ENCODE data around the gene NFE2L3. TPM values are rescaled to one million over a fixed set of nuclear protein-coding genes. Genes with fewer than 3 reads are reported as not detected.
A peak's percentile ranks its signal among the peaks of the same experiment; 100 is the strongest.

Gene NFE2L3
- total and polyA plus RNA-seq, 2 of the 8 experiments (the other 6 are each of a cell fraction or from before 2014, with no cell fraction given) = 64.9 to 76.5 TPM

GRCh38 chr7:26105236-26105635, 46.8 kb upstream of the NFE2L3 start:
- no peak overlapping the region for H2BK5ac ChIP-seq (ENCODE audit: low read depth, low read length)
- H3K79me1 ChIP-seq (ENCODE audit: low read depth, low read length) = no peaks in the 10 kb centered on the region
- H3K56ac ChIP-seq (replicated peaks; ENCODE audit: insufficient read length, low read depth, low read length) = no peak overlapping the region
- H3K18ac ChIP-seq (ENCODE audit: extremely low read depth, low read length) = no peak overlapping the region
- H4K91ac ChIP-seq (replicated peaks; ENCODE audit: insufficient read length, low read length) = peak overlapping the region; percentile 32
- no peak overlapping the region for H2BK120ac ChIP-seq (replicated peaks; ENCODE audit: low read depth, low read length)
- H2AFZ ChIP-seq (ENCODE audit: low read length) = no peak overlapping the region
- H2BK12ac ChIP-seq (ENCODE audit: low read depth, low read length) = no peak overlapping the region
- H3K4ac ChIP-seq (replicated peaks; ENCODE audit: insufficient read length, low read depth, low read length) = no peak overlapping the region
- peaks cover 7 to 16% (median 12%) of the 10 kb centered on the region in 4 experiments for H3K4me1 ChIP-seq (replicated peaks in 1 of 4; ENCODE audit: control insufficient read depth in 3 of 4, insufficient read depth in 4 of 4, low read length in 3 of 4)
- H3K79me2 ChIP-seq (ENCODE audit: control insufficient read depth in 1 of 2, insufficient read depth in 2 of 2, low read length in 2 of 2) = no peaks in the 10 kb centered on the region
- POLR2A ChIA-PET (ENCODE audit: partially characterized antibody) = interaction anchor here (1.0 to 2.6 kb wide), 5 partner anchors 16 to 96 kb away, joined by 3 to 7 read pairs (median 3); partner anchors contain the start of gene CBX3
- H3K27ac ChIP-seq (ENCODE audit: low read depth, low read length) = no peak overlapping the region
- no peak overlapping the region for H3K4me3 ChIP-seq (ENCODE audit: extremely low read depth in 1 of 4, insufficient read depth in 2 of 4, low read depth in 3 of 4, low read length in 4 of 4)
- H3K27me3 ChIP-seq (replicated peaks in 1 of 4; ENCODE audit: control insufficient read depth in 3 of 4, extremely low read depth in 1 of 4, insufficient read depth in 3 of 4, low read length in 3 of 4) = no peaks in the 10 kb centered on the region
- H2BK20ac ChIP-seq (ENCODE audit: low read length) = no peak overlapping the region
- no peak overlapping the region for H3K4me2 ChIP-seq (ENCODE audit: insufficient read depth in 1 of 2, low read depth in 2 of 2, low read length in 2 of 2)
- no peak for DNase-seq (ENCODE audit: low read depth in 1 of 2, low spot score in 2 of 2)
- no peak overlapping the region for H3K23ac ChIP-seq (ENCODE audit: insufficient read length)
- H2AK5ac ChIP-seq (ENCODE audit: low read depth, low read length) = no peak overlapping the region
- FAIRE-seq = no peak
- peak overlapping the region; percentile 46; the same call in 1 of the 2 replicates for H2BK15ac ChIP-seq (ENCODE audit: low read length)
- no peak overlapping the region for H4K8ac ChIP-seq (ENCODE audit: extremely low read depth, insufficient read depth, low read length)
- H3K9me3 ChIP-seq (ENCODE audit: insufficient read depth in 2 of 2, low read depth in 1 of 2, low read length in 1 of 2) = no peaks in the 10 kb centered on the region
- H4K5ac ChIP-seq (ENCODE audit: insufficient read length, low read depth, low read length) = no peak overlapping the region
- H3K36me3 ChIP-seq (ENCODE audit: control insufficient read depth in 2 of 4, insufficient read depth in 4 of 4, low read length in 3 of 4) = no peaks in the 10 kb centered on the region
- CTCF ChIA-PET (ENCODE audit: partially characterized antibody) = interaction anchor here (0.5 to 7.3 kb wide), 6 partner anchors 15 to 211 kb away, joined by 3 to 53 read pairs (median 4); no protein-coding TSS in a partner anchor
- no peak overlapping the region for H3K14ac ChIP-seq (ENCODE audit: insufficient read length)
- no peak overlapping the region for H3K9ac ChIP-seq (replicated peaks in 1 of 4; ENCODE audit: extremely low read depth in 1 of 4, low read depth in 3 of 4, low read length in 3 of 4)
- H3K23me2 ChIP-seq (ENCODE audit: low read depth, low read length) = no peaks in the 10 kb centered on the region
- no peaks in the 10 kb centered on the region for H4K20me1 ChIP-seq (replicated peaks in 1 of 2; ENCODE audit: control insufficient read depth in 1 of 2, insufficient read depth in 2 of 2, low read length in 2 of 2)
- WGBS, 2 experiments (ENCODE audit: extremely low coverage in 1 of 2, insufficient coverage in 1 of 2, insufficient read length in 1 of 2, insufficient replicate concordance in 2 of 2, low coverage in 1 of 2, low lambda C conversion rate in 2 of 2, missing lambda C conversion rate in 1 of 2) = 100% methylated on average over 1 of the region's 1 CpG; no CpG with 5 or more reads in 1 of the 2 experiments
- TF ChIP-seq EGR1 (IDR thresholded peaks at IDR 0.05; ENCODE audit: borderline replicate concordance, low read depth, low read length) (no peak), POLR2AphosphoS5 (IDR thresholded peaks at IDR 0.05; ENCODE audit: low read depth, low read length) (no peak), SP1 (IDR thresholded peaks at IDR 0.05; ENCODE audit: low read depth, low read length) (no peak), MAFK (IDR thresholded peaks at IDR 0.05; ENCODE audit: low read depth, low read length) (no peak), SUZ12 (IDR thresholded peaks at IDR 0.05; ENCODE audit: low read length) (no peak), BRCA1 (IDR thresholded peaks at IDR 0.05; ENCODE audit: low read depth, low read length) (no peak), CREB1 (IDR thresholded peaks at IDR 0.05) (no peak), ATF2 (IDR thresholded peaks at IDR 0.05; ENCODE audit: low read length) (no peak), SAP30 (IDR thresholded peaks at IDR 0.05; ENCODE audit: insufficient read depth, insufficient replicate concordance, low read length) (no peak), SIN3A (conservative IDR thresholded peaks at IDR 0.05 in 1 of 2, IDR thresholded peaks at IDR 0.05 in 1 of 2; ENCODE audit: low read depth in 1 of 2, low read length in 2 of 2) (no peak), SP2 (IDR thresholded peaks at IDR 0.05; ENCODE audit: low read length) (no peak), KDM5A (IDR thresholded peaks at IDR 0.05; ENCODE audit: low read length) (no peak), HDAC6 (IDR thresholded peaks at IDR 0.05; ENCODE audit: low read depth, low read length) (no peak), SIX5 (IDR thresholded peaks at IDR 0.05; ENCODE audit: low read depth, low read length) (no peak)
